HG02759 (cell line): ENCODE measurements around the gene KIF18B.

Source experiments
- ATAC-seq: cut with Tn5 transposase; IDR thresholded peaks from one replicate; pipeline ENCODE4 v1.9.1; 2021; ENCODE audit warnings: mild to moderate bottlenecking, moderate library complexity; ENCODE audit not compliant: unreplicated experiment

Gene KIF18B

GRCh38 chr17:44907729-44908470, 39.7 kb downstream of the KIF18B start:
- no peak for ATAC-seq

GRCh38 chr17:44906763-44907728, 40.5 kb downstream of the KIF18B start:
- ATAC-seq = no peak

DNA sequence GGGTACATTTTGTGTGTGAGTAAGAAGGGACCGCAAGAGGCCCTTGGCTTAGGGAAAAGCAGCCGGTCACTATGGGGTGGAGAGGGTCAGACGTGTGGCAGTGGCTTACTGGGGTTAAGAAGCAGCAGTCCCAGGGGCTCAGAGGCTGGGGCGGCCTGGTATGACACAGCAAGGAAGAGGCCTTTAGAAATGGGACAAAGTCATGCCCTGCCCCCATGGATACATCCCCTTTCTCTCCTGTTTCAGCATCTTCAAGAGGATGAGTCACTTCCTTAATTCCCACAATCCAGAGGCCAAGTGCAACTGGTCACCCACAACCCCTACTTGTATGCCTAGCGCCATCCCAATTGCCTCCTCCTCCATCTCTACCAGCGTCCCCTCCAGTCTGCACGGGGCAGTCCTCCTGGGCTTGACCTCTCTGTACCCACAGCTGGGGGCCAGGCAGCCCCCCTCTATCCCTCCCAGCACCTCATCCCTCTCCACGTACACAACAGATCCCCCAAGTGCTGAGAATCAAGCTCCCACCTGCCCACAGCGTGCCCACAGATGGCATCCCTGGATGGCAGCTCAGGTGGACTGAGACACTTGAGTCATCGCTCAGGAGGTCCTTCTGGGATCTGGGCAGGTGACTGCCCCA, 41.4 kb downstream of the KIF18B start:
- no peak for ATAC-seq

GRCh38 chr17:44905006-44906000, 42.3 kb downstream of the KIF18B start:
- no peak for ATAC-seq

DNA sequence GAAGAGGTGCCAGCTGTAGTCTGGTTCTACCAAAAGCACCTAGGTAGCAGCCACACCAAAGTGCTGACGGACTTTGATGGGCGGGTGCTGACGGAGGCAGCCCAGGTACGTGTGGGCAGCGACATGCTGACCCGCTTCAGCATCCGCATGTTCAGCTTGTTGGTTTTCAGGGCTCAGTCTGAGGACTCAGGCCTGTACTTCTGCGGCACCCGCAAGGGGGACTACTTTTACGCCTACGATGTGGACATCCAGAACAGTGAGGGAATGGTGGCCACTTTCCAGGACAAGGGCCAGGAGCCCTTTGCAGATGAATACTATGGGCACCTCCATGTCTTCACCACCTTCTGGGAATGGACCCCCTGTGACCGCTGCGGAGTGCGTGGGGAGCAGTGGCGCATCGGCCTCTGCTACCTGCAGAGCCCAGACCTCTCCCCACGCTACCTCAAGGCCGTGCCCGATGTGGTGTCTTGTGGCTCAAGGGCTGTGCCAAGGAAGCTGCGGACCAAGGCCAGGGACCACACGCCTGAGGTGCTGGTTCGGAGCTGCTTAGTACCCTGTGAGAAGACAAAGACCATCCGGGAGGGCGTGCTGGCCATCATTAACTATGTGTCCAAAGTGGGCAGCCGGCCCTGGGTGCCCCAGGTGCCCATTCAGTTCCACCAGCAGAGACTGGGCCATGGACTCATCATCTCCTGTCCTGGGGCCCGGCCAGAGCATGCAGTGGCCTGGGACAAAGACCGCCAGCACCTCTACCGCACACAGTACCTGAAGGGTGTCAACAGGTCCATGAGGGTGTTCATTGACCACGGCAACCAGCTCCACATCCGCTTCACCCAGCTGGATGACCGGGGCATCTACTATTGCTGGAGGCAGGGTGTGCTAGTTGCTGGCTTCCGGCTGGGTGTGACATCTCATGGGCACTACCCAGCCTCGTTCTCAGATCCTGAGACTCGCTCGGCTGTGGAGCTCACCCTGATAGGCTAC, 43.3 kb downstream of the KIF18B start:
- ATAC-seq = no peak

DNA sequence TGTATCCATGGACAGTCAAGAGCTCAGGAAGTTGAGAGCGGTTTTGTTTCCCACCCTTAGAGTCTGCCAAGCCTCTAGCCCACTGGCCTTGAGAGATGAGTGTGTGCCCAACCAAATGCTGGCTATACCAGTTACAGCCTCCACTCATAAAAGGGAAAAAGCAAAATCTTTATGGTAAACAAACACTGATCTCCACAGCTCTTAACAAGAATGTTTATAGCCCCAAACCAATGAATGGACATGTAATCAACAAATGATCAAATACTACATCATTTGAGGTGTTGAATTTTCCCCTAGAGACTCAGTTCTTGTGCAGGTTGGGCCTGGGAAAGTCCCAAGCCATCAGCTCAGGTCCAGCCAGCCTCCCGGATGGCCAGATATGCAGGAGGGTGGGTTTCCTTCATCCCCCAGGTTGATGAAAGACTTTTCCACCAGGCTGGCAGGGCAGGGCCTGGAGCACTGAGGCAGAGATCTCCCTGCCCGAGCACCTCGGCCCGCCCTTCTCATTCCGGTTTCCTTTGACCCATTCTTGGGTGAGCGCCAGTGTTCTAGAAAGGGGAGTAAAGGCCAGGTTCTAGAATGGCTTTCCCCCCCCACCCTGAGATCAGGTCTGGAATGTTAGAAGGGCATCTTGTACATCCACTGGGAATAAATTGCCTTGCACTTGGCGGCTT, 44.4 kb downstream of the KIF18B start:
- no peak for ATAC-seq

- no peak for ATAC-seq
Measured at GRCh38 chr17:44902135-44902760, 45.3 kb downstream of the KIF18B start.

DNA sequence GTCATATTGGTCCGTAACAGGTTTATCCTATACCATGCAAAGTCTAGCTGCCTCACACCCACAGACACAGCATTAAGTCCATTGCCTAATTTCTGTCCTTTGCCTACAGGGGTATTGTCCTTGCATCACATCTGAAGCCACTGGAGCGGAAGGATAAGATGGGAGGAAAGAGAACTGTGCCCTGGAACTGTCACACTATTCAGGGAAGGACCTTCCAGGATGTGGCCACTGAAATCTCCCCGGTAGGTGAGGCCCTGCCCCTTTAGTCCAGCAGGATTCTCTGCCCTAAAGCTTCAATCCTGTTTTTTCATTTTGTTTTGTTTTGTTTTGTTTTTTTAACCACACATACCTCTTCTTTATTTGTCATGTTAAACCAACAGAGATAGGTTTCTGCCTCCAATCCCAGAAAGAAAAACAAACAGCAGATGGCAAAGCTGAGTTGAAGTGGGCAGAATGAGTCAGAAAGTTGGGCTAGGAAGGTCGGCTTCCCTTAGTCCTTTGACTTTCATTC, 46.1 kb downstream of the KIF18B start:
- no peak for ATAC-seq

- ATAC-seq = no peak
Measured at GRCh38 chr17:44900894-44901293, 46.7 kb downstream of the KIF18B start.

- peak; percentile 82 for ATAC-seq
Measured at GRCh38 chr17:44899074-44899782, 48.3 kb downstream of the KIF18B start, which contains the start of gene EFTUD2. EFTUD2 (minus strand) TSS chr17:44899445; CDS start chr17:44894521, 4,924 bp downstream.

GRCh38 chr17:44898768-44899073, 48.9 kb downstream of the KIF18B start:
- no peak for ATAC-seq

DNA sequence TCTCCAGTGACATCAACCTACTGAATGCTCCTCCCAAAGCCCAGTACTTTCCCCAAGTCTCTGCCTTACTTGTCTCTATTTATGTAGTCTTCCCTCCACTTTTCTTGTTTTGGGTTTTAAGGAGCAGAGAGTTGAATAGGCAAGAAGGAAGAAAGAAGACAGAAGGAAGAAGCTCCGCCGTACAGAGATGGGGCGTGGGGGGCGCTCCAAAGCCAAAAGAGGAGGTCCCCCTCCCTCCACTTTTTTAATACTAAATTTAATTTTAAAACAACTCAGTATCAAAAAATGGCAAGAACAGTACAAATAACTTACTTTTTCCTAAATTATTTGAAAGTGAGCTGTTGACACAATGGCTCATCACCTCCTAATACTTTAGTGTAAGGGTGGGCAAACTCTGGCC, 52.9 kb downstream of the KIF18B start:
- ATAC-seq = no peak

DNA sequence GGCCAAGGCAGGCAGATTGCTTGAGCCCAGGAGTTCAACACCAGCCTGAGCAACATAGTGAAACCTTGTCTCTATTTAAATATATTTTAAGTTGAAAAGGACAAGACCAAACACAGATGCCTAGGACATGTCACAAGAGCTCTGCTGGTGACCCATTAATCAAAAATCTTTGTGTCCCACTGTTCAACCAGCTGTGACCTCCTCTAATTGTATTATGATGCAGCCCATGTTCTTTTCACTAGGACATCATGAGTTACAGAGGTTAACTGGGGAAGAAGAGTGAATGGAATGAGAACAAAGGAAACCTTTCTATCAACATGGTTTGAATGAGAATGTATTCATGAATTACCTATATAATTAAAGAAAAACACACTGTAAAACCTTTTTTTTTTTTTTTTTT, 55.3 kb downstream of the KIF18B start:
- ATAC-seq = no peak

GRCh38 chr17:44889003-44889402, 58.6 kb downstream of the KIF18B start:
- ATAC-seq = no peak

GRCh38 chr17:44887971-44888954, 59.3 kb downstream of the KIF18B start:
- no peak for ATAC-seq

- no peak for ATAC-seq
Measured at GRCh38 chr17:44887016-44887415, 60.6 kb downstream of the KIF18B start.
